GM23338 (cell line): Measurements from ENCODE around the gene ERVH48-1. TPM values are rescaled to one million over a fixed set of nuclear protein-coding genes. Genes with fewer than 3 reads are reported as not detected.

Experiments used
- ATAC-seq: fragments of 200-7000 bp; cut with Tn5 transposase; 3 replicates; pipeline ENCODE4 v1.9.1; 2020
- DNase-seq: peaks from one replicate; pipeline ENCODE4 v3.0.0-alpha.2; 2015; ENCODE audit warnings: low spot score
- H2AFZ ChIP-seq: fragments of 200-600 bp; sonication (generic); 2 replicates; pipeline ENCODE4 v1.8.0; 2016; ENCODE audit warnings: antibody characterized with exemption, mild to moderate bottlenecking, moderate library complexity
- H3F3A ChIP-seq: fragments of 200-600 bp; sonication (generic); replicated peaks from 2 replicates; pipeline ENCODE4 v1.8.0; 2017; ENCODE audit warnings: antibody characterized with exemption, mixed run types, low read depth
- H3K27ac ChIP-seq: fragments of 200-600 bp; sonication (generic); 2 replicates; pipeline ENCODE4 v1.6.1; 2016; ENCODE audit warnings: low read depth
- H3K27me3 ChIP-seq: fragments of 200-600 bp; sonication (generic); 2 replicates; pipeline ENCODE4 v1.8.0; 2016; ENCODE audit warnings: mild to moderate bottlenecking, mixed run types, moderate library complexity; ENCODE audit not compliant: insufficient read depth
- H3K36me3 ChIP-seq: fragments of 200-600 bp; sonication (generic); 2 replicates; pipeline ENCODE4 v1.8.0; 2016; ENCODE audit warnings: mild to moderate bottlenecking; ENCODE audit not compliant: insufficient read depth
- H3K4me1 ChIP-seq: fragments of 200-600 bp; sonication (generic); 2 replicates; pipeline ENCODE4 v1.8.0; 2016; ENCODE audit warnings: mild to moderate bottlenecking, moderate library complexity; ENCODE audit not compliant: insufficient read depth
- H3K4me2 ChIP-seq: fragments of 200-600 bp; sonication (generic); 2 replicates; pipeline ENCODE4 v1.7.1; 2017; ENCODE audit warnings: mixed run types
- H3K4me3 ChIP-seq: fragments of 200-600 bp; sonication (generic); 2 replicates; pipeline ENCODE4 v1.6.1; 2016; ENCODE audit warnings: mixed run types
- H3K79me2 ChIP-seq: fragments of 200-600 bp; sonication (generic); replicated peaks from 2 replicates; pipeline ENCODE4 v1.8.0; 2017; ENCODE audit warnings: mild to moderate bottlenecking; ENCODE audit not compliant: insufficient read depth
- H3K9me2 ChIP-seq: fragments of 200-600 bp; sonication (generic); 2 replicates; pipeline ENCODE4 v1.8.0; 2017; ENCODE audit not compliant: insufficient read depth
- H4K20me1 ChIP-seq: fragments of 200-600 bp; sonication (generic); replicated peaks from 2 replicates; pipeline ENCODE4 v1.8.0; 2017; ENCODE audit warnings: mild to moderate bottlenecking; ENCODE audit not compliant: insufficient read depth
- H3K27ac Mint-ChIP-seq: 2 replicates; pipeline ENCODE4 v1.8.0; 2020; ENCODE audit warnings: inconsistent platforms, mild to moderate bottlenecking, moderate library complexity, mixed read lengths
- H3K27me3 Mint-ChIP-seq: 3 replicates; pipeline ENCODE4 v1.8.0; 2022; ENCODE audit warnings: low read depth, mild to moderate bottlenecking, moderate library complexity, mixed read lengths, inconsistent platforms; ENCODE audit not compliant: insufficient read depth, poor library complexity
- H3K36me3 Mint-ChIP-seq: 3 replicates; pipeline ENCODE4 v1.8.0; 2021; ENCODE audit warnings: low read depth, mild to moderate bottlenecking, inconsistent platforms, moderate library complexity, mixed read lengths
- H3K4me1 Mint-ChIP-seq: 3 replicates; pipeline ENCODE4 v1.8.0; 2020; ENCODE audit warnings: mild to moderate bottlenecking, inconsistent platforms, mixed read lengths
- H3K4me3 Mint-ChIP-seq: 3 replicates; pipeline ENCODE4 v1.8.0; 2021; ENCODE audit warnings: moderate library complexity, mild to moderate bottlenecking, inconsistent platforms, mixed read lengths
- H3K9me3 Mint-ChIP-seq: 3 replicates; pipeline ENCODE4 v1.8.0; 2020; ENCODE audit warnings: moderate library complexity, mild to moderate bottlenecking, inconsistent platforms, mixed read lengths
- CREB1 ChIP-seq: fragments of 250-450 bp; sonication (Bioruptor Pico); IDR thresholded peaks from 2 replicates; pipeline ENCODE4 v1.5.0; 2020; ENCODE audit warnings: low read depth, mild to moderate bottlenecking, moderate library complexity
- EZH2 ChIP-seq: fragments of 200-600 bp; sonication (generic); IDR thresholded peaks from one replicate; pipeline ENCODE4 v1.8.0; 2017; ENCODE audit warnings: antibody characterized with exemption, mild to moderate bottlenecking, low read depth; ENCODE audit not compliant: unreplicated experiment
- EZH2phosphoT487 ChIP-seq: fragments of 200-600 bp; sonication (generic); IDR thresholded peaks from one replicate; pipeline ENCODE4 v1.8.1; 2018; ENCODE audit warnings: antibody characterized with exemption; ENCODE audit not compliant: unreplicated experiment
- JUNB ChIP-seq: IDR thresholded peaks from one replicate; pipeline ENCODE4 v1.6.1; 2016; ENCODE audit warnings: antibody characterized with exemption; ENCODE audit not compliant: unreplicated experiment
- NANOG ChIP-seq: IDR thresholded peaks from 2 replicates; pipeline ENCODE4 v1.6.1; 2016; ENCODE audit warnings: antibody characterized with exemption, borderline replicate concordance
- POLR2AphosphoS5 ChIP-seq: IDR thresholded peaks from 2 replicates; pipeline ENCODE4 v1.6.1; 2016; ENCODE audit warnings: antibody characterized with exemption, low read depth
- STAT1 ChIP-seq: IDR thresholded peaks from one replicate; pipeline ENCODE4 v1.6.1; 2016; ENCODE audit warnings: antibody characterized with exemption; ENCODE audit not compliant: unreplicated experiment
- ZNF114 ChIP-seq: fragments of 250-450 bp; sonication (Bioruptor Pico); IDR thresholded peaks from 2 replicates; pipeline ENCODE4 v1.5.0; 2020; ENCODE audit warnings: mild to moderate bottlenecking, moderate library complexity
- ZNF331 ChIP-seq: fragments of 250-450 bp; sonication (Bioruptor Pico); IDR thresholded peaks from 2 replicates; pipeline ENCODE4 v1.5.0; 2020; ENCODE audit warnings: low read depth, mild to moderate bottlenecking, moderate library complexity
- polyA plus RNA-seq: library from polyadenylated mRNA; unstranded; fragments of >200 nt; fragmentation: Nextera tagmentation; extraction: Ambion mirVana; gene quantifications from 2 replicates; pipeline ENCODE4 v1.2.1, GENCODE V29; 2016
- total RNA-seq: library from RNA; depleted of rRNA; stranded (reverse); fragments of >200 nt; shearing (Covaris generic); gene quantifications from 2 replicates; pipeline ENCODE4 v1.2.3, GENCODE V29; 2014
- TF ChIP-seq, protein P1 (sequence below): IDR thresholded peaks from 2 replicates; pipeline ENCODE4 v1.6.1; 2016; ENCODE audit warnings: antibody characterized with exemption
- TF ChIP-seq, protein P2 (sequence below): fragments of 250-450 bp; sonication (Bioruptor Pico); IDR thresholded peaks from 2 replicates; pipeline ENCODE4 v1.5.0; 2020; ENCODE audit warnings: mild to moderate bottlenecking, moderate library complexity
- TF ChIP-seq, protein P3 (sequence below), 2 experiments: fragments of 200-600 bp in 1 of 2; sonication (generic) in 1 of 2; conservative IDR thresholded peaks; 2 replicates each; pipeline versions ENCODE4 v1.5.1 to v1.6.1; 2016 to 2017; ENCODE audit warnings: antibody characterized with exemption in 2 of 2, low read depth in 2 of 2, mild to moderate bottlenecking in 2 of 2, moderate library complexity in 1 of 2
- TF ChIP-seq, protein P4 (sequence below): IDR thresholded peaks from one replicate; pipeline ENCODE4 v1.6.1; 2018; ENCODE audit warnings: antibody characterized with exemption; ENCODE audit not compliant: unreplicated experiment

The ERVH48-1 gene
- total and polyA plus RNA-seq, 2 experiments from 2014 or later, result 31.7 to 37.0 TPM

DNA sequence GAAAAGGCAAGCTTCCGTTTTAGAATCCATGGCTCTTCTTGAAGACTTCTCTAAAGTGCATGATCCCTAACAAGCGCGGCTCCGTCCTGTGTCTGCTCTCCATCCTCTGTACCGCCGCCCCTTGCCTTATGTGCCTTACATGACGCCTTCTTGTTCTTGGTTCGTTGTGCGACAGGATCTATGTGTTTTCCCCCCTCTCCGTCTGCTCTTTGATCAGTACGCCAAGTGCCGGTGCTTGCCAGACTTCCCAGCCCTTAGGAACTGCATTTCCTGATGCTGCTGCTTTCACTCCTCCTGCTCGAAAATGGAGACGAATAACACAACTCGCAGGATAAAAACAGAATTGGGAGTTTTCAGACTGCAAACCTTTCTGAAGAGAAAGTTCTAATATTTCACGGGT is 19.2 kb downstream of the ERVH48-1 start:
- no peaks in the 10 kb centered on the region; the same call in none of the 2 replicates for H3K79me2 ChIP-seq

More for the DNA sequence above, 19.2 kb downstream of the ERVH48-1 start:
- H3K9me3 Mint-ChIP-seq, result peaks cover 5% of the 10 kb centered on the region; the same call in 1 of the 3 replicates
- Histone ChIP-seq H3K36me3 (peaks cover 51% of the 10 kb centered on the region), H3K4me2 (no peak overlapping the region), H3K4me1 (no peaks in the 10 kb centered on the region), H3K9me2 (no peaks in the 10 kb centered on the region), H3F3A (no peaks in the 10 kb centered on the region), H3K27ac (no peak overlapping the region), H3K27me3 (no peaks in the 10 kb centered on the region), H2AFZ (no peak overlapping the region), H3K4me3 (no peak overlapping the region), H4K20me1 (peaks cover 11% of the 10 kb centered on the region)
- H3K36me3 Mint-ChIP-seq, result peaks cover 85% of the 10 kb centered on the region
- H3K4me3 Mint-ChIP-seq, result no peak overlapping the region
- TF ChIP-seq POLR2AphosphoS5 (no peak), EZH2 (no peak), NANOG (no peak), JUNB (no peak), EZH2phosphoT487 (no peak), ZNF114 (CRISPR knock-in tag) (no peak), STAT1 (no peak), ZNF331 (CRISPR knock-in tag) (no peak), CREB1 (CRISPR knock-in tag) (no peak)
- TF ChIP-seq, protein P1, sequence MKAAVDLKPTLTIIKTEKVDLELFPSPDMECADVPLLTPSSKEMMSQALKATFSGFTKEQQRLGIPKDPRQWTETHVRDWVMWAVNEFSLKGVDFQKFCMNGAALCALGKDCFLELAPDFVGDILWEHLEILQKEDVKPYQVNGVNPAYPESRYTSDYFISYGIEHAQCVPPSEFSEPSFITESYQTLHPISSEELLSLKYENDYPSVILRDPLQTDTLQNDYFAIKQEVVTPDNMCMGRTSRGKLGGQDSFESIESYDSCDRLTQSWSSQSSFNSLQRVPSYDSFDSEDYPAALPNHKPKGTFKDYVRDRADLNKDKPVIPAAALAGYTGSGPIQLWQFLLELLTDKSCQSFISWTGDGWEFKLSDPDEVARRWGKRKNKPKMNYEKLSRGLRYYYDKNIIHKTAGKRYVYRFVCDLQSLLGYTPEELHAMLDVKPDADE, result no peak
- TF ChIP-seq, protein P2, sequence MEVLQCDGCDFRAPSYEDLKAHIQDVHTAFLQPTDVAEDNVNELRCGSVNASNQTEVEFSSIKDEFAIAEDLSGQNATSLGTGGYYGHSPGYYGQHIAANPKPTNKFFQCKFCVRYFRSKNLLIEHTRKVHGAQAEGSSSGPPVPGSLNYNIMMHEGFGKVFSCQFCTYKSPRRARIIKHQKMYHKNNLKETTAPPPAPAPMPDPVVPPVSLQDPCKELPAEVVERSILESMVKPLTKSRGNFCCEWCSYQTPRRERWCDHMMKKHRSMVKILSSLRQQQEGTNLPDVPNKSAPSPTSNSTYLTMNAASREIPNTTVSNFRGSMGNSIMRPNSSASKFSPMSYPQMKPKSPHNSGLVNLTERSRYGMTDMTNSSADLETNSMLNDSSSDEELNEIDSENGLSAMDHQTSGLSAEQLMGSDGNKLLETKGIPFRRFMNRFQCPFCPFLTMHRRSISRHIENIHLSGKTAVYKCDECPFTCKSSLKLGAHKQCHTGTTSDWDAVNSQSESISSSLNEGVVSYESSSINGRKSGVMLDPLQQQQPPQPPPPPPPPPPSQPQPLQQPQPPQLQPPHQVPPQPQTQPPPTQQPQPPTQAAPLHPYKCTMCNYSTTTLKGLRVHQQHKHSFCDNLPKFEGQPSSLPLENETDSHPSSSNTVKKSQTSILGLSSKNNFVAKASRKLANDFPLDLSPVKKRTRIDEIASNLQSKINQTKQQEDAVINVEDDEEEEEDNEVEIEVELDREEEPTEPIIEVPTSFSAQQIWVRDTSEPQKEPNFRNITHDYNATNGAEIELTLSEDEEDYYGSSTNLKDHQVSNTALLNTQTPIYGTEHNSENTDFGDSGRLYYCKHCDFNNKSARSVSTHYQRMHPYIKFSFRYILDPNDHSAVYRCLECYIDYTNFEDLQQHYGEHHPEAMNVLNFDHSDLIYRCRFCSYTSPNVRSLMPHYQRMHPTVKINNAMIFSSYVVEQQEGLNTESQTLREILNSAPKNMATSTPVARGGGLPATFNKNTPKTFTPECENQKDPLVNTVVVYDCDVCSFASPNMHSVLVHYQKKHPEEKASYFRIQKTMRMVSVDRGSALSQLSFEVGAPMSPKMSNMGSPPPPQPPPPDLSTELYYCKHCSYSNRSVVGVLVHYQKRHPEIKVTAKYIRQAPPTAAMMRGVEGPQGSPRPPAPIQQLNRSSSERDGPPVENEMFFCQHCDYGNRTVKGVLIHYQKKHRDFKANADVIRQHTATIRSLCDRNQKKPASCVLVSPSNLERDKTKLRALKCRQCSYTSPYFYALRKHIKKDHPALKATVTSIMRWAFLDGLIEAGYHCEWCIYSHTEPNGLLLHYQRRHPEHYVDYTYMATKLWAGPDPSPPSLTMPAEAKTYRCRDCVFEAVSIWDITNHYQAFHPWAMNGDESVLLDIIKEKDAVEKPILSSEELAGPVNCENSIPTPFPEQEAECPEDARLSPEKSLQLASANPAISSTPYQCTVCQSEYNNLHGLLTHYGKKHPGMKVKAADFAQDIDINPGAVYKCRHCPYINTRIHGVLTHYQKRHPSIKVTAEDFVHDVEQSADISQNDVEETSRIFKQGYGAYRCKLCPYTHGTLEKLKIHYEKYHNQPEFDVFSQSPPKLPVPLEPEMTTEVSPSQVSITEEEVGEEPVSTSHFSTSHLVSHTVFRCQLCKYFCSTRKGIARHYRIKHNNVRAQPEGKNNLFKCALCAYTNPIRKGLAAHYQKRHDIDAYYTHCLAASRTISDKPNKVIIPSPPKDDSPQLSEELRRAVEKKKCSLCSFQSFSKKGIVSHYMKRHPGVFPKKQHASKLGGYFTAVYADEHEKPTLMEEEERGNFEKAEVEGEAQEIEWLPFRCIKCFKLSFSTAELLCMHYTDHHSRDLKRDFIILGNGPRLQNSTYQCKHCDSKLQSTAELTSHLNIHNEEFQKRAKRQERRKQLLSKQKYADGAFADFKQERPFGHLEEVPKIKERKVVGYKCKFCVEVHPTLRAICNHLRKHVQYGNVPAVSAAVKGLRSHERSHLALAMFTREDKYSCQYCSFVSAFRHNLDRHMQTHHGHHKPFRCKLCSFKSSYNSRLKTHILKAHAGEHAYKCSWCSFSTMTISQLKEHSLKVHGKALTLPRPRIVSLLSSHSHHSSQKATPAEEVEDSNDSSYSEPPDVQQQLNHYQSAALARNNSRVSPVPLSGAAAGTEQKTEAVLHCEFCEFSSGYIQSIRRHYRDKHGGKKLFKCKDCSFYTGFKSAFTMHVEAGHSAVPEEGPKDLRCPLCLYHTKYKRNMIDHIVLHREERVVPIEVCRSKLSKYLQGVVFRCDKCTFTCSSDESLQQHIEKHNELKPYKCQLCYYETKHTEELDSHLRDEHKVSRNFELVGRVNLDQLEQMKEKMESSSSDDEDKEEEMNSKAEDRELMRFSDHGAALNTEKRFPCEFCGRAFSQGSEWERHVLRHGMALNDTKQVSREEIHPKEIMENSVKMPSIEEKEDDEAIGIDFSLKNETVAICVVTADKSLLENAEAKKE (CRISPR knock-in tag), result no peak
- TF ChIP-seq, protein P3, sequence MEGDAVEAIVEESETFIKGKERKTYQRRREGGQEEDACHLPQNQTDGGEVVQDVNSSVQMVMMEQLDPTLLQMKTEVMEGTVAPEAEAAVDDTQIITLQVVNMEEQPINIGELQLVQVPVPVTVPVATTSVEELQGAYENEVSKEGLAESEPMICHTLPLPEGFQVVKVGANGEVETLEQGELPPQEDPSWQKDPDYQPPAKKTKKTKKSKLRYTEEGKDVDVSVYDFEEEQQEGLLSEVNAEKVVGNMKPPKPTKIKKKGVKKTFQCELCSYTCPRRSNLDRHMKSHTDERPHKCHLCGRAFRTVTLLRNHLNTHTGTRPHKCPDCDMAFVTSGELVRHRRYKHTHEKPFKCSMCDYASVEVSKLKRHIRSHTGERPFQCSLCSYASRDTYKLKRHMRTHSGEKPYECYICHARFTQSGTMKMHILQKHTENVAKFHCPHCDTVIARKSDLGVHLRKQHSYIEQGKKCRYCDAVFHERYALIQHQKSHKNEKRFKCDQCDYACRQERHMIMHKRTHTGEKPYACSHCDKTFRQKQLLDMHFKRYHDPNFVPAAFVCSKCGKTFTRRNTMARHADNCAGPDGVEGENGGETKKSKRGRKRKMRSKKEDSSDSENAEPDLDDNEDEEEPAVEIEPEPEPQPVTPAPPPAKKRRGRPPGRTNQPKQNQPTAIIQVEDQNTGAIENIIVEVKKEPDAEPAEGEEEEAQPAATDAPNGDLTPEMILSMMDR (conservative IDR thresholded peaks at IDR 0.05; ENCODE audit: low read depth in 2 of 2), result no peak
- TF ChIP-seq, protein P4, sequence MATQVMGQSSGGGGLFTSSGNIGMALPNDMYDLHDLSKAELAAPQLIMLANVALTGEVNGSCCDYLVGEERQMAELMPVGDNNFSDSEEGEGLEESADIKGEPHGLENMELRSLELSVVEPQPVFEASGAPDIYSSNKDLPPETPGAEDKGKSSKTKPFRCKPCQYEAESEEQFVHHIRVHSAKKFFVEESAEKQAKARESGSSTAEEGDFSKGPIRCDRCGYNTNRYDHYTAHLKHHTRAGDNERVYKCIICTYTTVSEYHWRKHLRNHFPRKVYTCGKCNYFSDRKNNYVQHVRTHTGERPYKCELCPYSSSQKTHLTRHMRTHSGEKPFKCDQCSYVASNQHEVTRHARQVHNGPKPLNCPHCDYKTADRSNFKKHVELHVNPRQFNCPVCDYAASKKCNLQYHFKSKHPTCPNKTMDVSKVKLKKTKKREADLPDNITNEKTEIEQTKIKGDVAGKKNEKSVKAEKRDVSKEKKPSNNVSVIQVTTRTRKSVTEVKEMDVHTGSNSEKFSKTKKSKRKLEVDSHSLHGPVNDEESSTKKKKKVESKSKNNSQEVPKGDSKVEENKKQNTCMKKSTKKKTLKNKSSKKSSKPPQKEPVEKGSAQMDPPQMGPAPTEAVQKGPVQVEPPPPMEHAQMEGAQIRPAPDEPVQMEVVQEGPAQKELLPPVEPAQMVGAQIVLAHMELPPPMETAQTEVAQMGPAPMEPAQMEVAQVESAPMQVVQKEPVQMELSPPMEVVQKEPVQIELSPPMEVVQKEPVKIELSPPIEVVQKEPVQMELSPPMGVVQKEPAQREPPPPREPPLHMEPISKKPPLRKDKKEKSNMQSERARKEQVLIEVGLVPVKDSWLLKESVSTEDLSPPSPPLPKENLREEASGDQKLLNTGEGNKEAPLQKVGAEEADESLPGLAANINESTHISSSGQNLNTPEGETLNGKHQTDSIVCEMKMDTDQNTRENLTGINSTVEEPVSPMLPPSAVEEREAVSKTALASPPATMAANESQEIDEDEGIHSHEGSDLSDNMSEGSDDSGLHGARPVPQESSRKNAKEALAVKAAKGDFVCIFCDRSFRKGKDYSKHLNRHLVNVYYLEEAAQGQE, result no peak
- no peaks in the 10 kb centered on the region for H3K27me3 Mint-ChIP-seq
- no peak overlapping the region for H3K27ac Mint-ChIP-seq
- ATAC-seq (no peak), DNase-seq (no peak)
- no peaks in the 10 kb centered on the region; the same call in 2 of the 3 replicates for H3K4me1 Mint-ChIP-seq
